ENCODE measurements around the gene LPP. TPM values are rescaled to one million over a fixed set of nuclear protein-coding genes. Genes with fewer than 3 reads are reported as not detected.

Gene LPP
- polyA plus RNA-seq, 3 donors = 14.1 to 23.2 (median 15.3) TPM

- no peak for TF ChIP-seq CTCF (IDR thresholded peaks at IDR 0.05)
- Histone ChIP-seq H3K4me2 (replicated peaks; ENCODE audit: extremely low read depth, low read length, poor library complexity, severe bottlenecking) (no peak overlapping the region), H2AFZ (ENCODE audit: insufficient read depth, low read depth, low read length, poor library complexity, severe bottlenecking) (no peak overlapping the region), H3K9ac (ENCODE audit: insufficient read depth, low read length, poor library complexity, severe bottlenecking) (no peak overlapping the region), H3K36me3 (replicated peaks in 1 of 2; ENCODE audit: control insufficient read depth in 1 of 2, insufficient read depth in 2 of 2, low read length in 2 of 2) (peaks cover 0 to 15% of the 10 kb centered on the region in 2 donors), H4K20me1 (ENCODE audit: insufficient read depth, low read length) (peaks cover 4% of the 10 kb centered on the region), H3K4me3 (replicated peaks in 1 of 3; ENCODE audit: low read depth in 2 of 3, low read length in 3 of 3) (no peak overlapping the region), H3K79me2 (ENCODE audit: insufficient read depth, low read length) (no peaks in the 10 kb centered on the region), H3K9me3 (replicated peaks in 1 of 2; ENCODE audit: control insufficient read depth in 1 of 2, insufficient read depth in 1 of 2, low read length in 2 of 2) (no peaks in the 10 kb centered on the region), H3K4me1 (ENCODE audit: control insufficient read depth in 1 of 2, insufficient read depth in 2 of 2, low read length in 2 of 2) (no peaks in the 10 kb centered on the region), H3K27me3 (ENCODE audit: control insufficient read depth in 2 of 2, insufficient read depth in 2 of 2, low read length in 2 of 2) (no peaks in the 10 kb centered on the region), H3K27ac (ENCODE audit: low read depth in 1 of 2, low read length in 2 of 2) (no peak overlapping the region)
- no peaks in the 10 kb centered on the region for H3K9me3 Mint-ChIP-seq
- WGBS (ENCODE audit: insufficient coverage) = 96% methylated on average over 3 of the region's 8 CpGs
- peaks cover 2% of the 10 kb centered on the region for H3K4me1 Mint-ChIP-seq
- H3K27me3 Mint-ChIP-seq (ENCODE audit: low read depth in 3 of 3) = peaks cover 0 to 2% (median 0%) of the 10 kb centered on the region in 3 donors
- no peak for DNase-seq
- intact Hi-C loops (cut with micrococcal nuclease) = no loop called here
- H3K4me3 Mint-ChIP-seq = no peak overlapping the region
- H3K36me3 Mint-ChIP-seq = peaks cover 49 to 59% of the 10 kb centered on the region in 2 donors
- H3K27ac Mint-ChIP-seq = peak overlapping the region in 1 of 7 donors; percentile 51
Measured at GRCh38 chr3:188231456-188231855, 77.5 kb downstream of the LPP start.

- no peak overlapping the region for H3K4me3 ChIP-seq (replicated peaks in 1 of 3; ENCODE audit: low read depth in 2 of 3, low read length in 3 of 3)
- H3K36me3 ChIP-seq (replicated peaks in 1 of 2; ENCODE audit: control insufficient read depth in 1 of 2, insufficient read depth in 2 of 2, low read length in 2 of 2) = peaks cover 0 to 14% of the 10 kb centered on the region in 2 donors
- no peak overlapping the region for H3K27ac ChIP-seq (ENCODE audit: low read depth in 1 of 2, low read length in 2 of 2)
- WGBS (ENCODE audit: insufficient coverage) = no CpG with 5 or more reads among the region's 2 CpGs
- no peak for DNase-seq
- peaks cover 3% of the 10 kb centered on the region for H4K20me1 ChIP-seq (ENCODE audit: insufficient read depth, low read length)
- Mint-ChIP-seq H3K36me3 (peaks cover 45 to 64% of the 10 kb centered on the region in 2 donors), H3K27ac (peak overlapping the region in 1 of 7 donors; percentile 40), H3K27me3 (ENCODE audit: low read depth in 3 of 3) (peaks cover 0 to 2% (median 0%) of the 10 kb centered on the region in 3 donors), H3K4me1 (peaks cover 2% of the 10 kb centered on the region), H3K9me3 (peaks cover 0 to 1% (median 0%) of the 10 kb centered on the region in 7 donors), H3K4me3 (no peak overlapping the region)
- H3K9me3 ChIP-seq (replicated peaks in 1 of 2; ENCODE audit: control insufficient read depth in 1 of 2, insufficient read depth in 1 of 2, low read length in 2 of 2) = no peaks in the 10 kb centered on the region
- H3K79me2 ChIP-seq (ENCODE audit: insufficient read depth, low read length) = no peaks in the 10 kb centered on the region
- H3K4me1 ChIP-seq (ENCODE audit: control insufficient read depth in 1 of 2, insufficient read depth in 2 of 2, low read length in 2 of 2) = no peaks in the 10 kb centered on the region
- no peak for TF ChIP-seq CTCF (IDR thresholded peaks at IDR 0.05)
- H3K4me2 ChIP-seq (replicated peaks; ENCODE audit: extremely low read depth, low read length, poor library complexity, severe bottlenecking) = no peak overlapping the region
- no peak overlapping the region for H3K9ac ChIP-seq (ENCODE audit: insufficient read depth, low read length, poor library complexity, severe bottlenecking)
- H2AFZ ChIP-seq (ENCODE audit: insufficient read depth, low read depth, low read length, poor library complexity, severe bottlenecking) = no peak overlapping the region
- intact Hi-C loops (cut with micrococcal nuclease) = no loop called here
- H3K27me3 ChIP-seq (ENCODE audit: control insufficient read depth in 2 of 2, insufficient read depth in 2 of 2, low read length in 2 of 2) = no peaks in the 10 kb centered on the region
Measured at GRCh38 chr3:188232656-188233055, 78.7 kb downstream of the LPP start.

All from CD14-positive monocyte (primary cell).